HEK293 (cell line): Measurements from ENCODE around the gene OR8D1.

ENCODE experiments used
- CTCF ChIA-PET: fragments of 350-600 bp; formaldehyde crosslinking; extraction: SDS; loops from one replicate; lab custom pipeline; 2021; ENCODE audit warnings: antibody characterized with exemption; lab: Yijun Ruan, JAX
- POLR2A ChIA-PET: fragments of 300-600 bp; formaldehyde crosslinking; extraction: SDS; loops from one replicate; lab custom pipeline; 2020; ENCODE audit warnings: antibody characterized with exemption, inconsistent platforms; lab: Yijun Ruan, JAX
- H3K27ac ChIP-seq: fragments of 200-500 bp; sonication (Bioruptor generic); 2 replicates; pipeline ENCODE4 v1.5.1; 2014; ENCODE audit warnings: low read depth, low read length, control low read depth, inconsistent platforms; ENCODE audit errors: extremely low read depth
- H3K36me3 ChIP-seq, 2 experiments: fragments of 200-500 bp in 1 of 2; sonication (Bioruptor generic) in 1 of 2; 1 replicate in 1 of 2; 2 replicates in 1 of 2; pipeline ENCODE4 v1.5.1; 2014 to 2017; ENCODE audit warnings: inconsistent platforms in 2 of 2, low read length in 2 of 2; ENCODE audit not compliant: control insufficient read depth in 2 of 2, insufficient read depth in 1 of 2
- H3K4me1 ChIP-seq: fragments of 200-500 bp; sonication (Bioruptor generic); 2 replicates; pipeline ENCODE4 v1.5.1; 2014; ENCODE audit warnings: mild to moderate bottlenecking, low read length, inconsistent platforms; ENCODE audit not compliant: control insufficient read depth, insufficient read depth
- H3K4me3 ChIP-seq: 2 replicates; pipeline ENCODE4 v1.5.1; 2011; ENCODE audit warnings: low read depth, mild to moderate bottlenecking, control low read depth, low read length, moderate library complexity
- H3K9me3 ChIP-seq: fragments of 200-500 bp; sonication (Bioruptor generic); 2 replicates; pipeline ENCODE4 v1.5.1; 2014; ENCODE audit warnings: low read depth, low read length, inconsistent platforms; ENCODE audit not compliant: control insufficient read depth, insufficient read depth
- EGR2 ChIP-seq: fragments of 450-650 bp; formaldehyde crosslinking; IDR thresholded peaks from 2 replicates; pipeline ENCODE4 v1.5.1; 2016; ENCODE audit warnings: low read depth, missing biosample characterization, missing genetic modification characterization
- GLI4 ChIP-seq: fragments of 450-650 bp; formaldehyde crosslinking; IDR thresholded peaks from 2 replicates; pipeline ENCODE4 v1.5.1; 2016; ENCODE audit warnings: missing biosample characterization, missing genetic modification characterization
- SCRT2 ChIP-seq: fragments of 450-650 bp; formaldehyde crosslinking; IDR thresholded peaks from 2 replicates; pipeline ENCODE4 v1.5.1; 2016; ENCODE audit warnings: missing biosample characterization, missing genetic modification characterization
- TCF7L2 ChIP-seq: IDR thresholded peaks from 2 replicates; pipeline ENCODE4 v1.6.1; 2011; ENCODE audit warnings: low read depth, mild to moderate bottlenecking, inconsistent platforms, low read length, moderate library complexity, borderline replicate concordance
- TSHZ1 ChIP-seq: fragments of 450-650 bp; formaldehyde crosslinking; IDR thresholded peaks from 2 replicates; pipeline ENCODE4 v1.5.1; 2016; ENCODE audit warnings: missing biosample characterization, missing genetic modification characterization, borderline replicate concordance
- ZBTB21 ChIP-seq: fragments of 450-650 bp; formaldehyde crosslinking; IDR thresholded peaks from 2 replicates; pipeline ENCODE4 v1.5.1; 2017; ENCODE audit warnings: missing biosample characterization, missing genetic modification characterization
- ZNF133 ChIP-seq: fragments of 450-650 bp; formaldehyde crosslinking; IDR thresholded peaks from 2 replicates; pipeline ENCODE4 v1.5.1; 2016; ENCODE audit warnings: missing biosample characterization, missing genetic modification characterization
- ZNF155 ChIP-seq: fragments of 450-650 bp; formaldehyde crosslinking; IDR thresholded peaks from 2 replicates; pipeline ENCODE4 v1.5.1; 2016; ENCODE audit warnings: missing biosample characterization, missing genetic modification characterization
- ZNF221 ChIP-seq: fragments of 450-650 bp; formaldehyde crosslinking; IDR thresholded peaks from 2 replicates; pipeline ENCODE4 v1.5.1; 2017; ENCODE audit warnings: missing biosample characterization, missing genetic modification characterization, borderline replicate concordance
- ZNF248 ChIP-seq: fragments of 450-650 bp; formaldehyde crosslinking; IDR thresholded peaks from 2 replicates; pipeline ENCODE4 v1.5.1; 2017; ENCODE audit warnings: missing biosample characterization, missing genetic modification characterization
- ZNF274 ChIP-seq, 2 experiments: fragments of 200-500 bp in 1 of 2; fragments of 450-650 bp in 1 of 2; sonication (Bioruptor generic) in 1 of 2; formaldehyde crosslinking in 1 of 2; IDR thresholded peaks; 2 replicates each; pipeline versions ENCODE4 v1.5.1 to v1.6.1; 2014 to 2016; ENCODE audit warnings: borderline replicate concordance in 1 of 2, inconsistent platforms in 1 of 2, low read length in 1 of 2, missing biosample characterization in 1 of 2, missing genetic modification characterization in 1 of 2
- ZNF366 ChIP-seq: fragments of 450-650 bp; formaldehyde crosslinking; conservative IDR thresholded peaks from 2 replicates; pipeline ENCODE4 v1.5.1; 2016; ENCODE audit warnings: missing biosample characterization, missing genetic modification characterization
- ZNF391 ChIP-seq: fragments of 450-650 bp; formaldehyde crosslinking; IDR thresholded peaks from 2 replicates; pipeline ENCODE4 v1.5.1; 2016; ENCODE audit warnings: low read depth, missing biosample characterization, missing genetic modification characterization, borderline replicate concordance
- ZNF514 ChIP-seq: fragments of 450-650 bp; formaldehyde crosslinking; IDR thresholded peaks from 2 replicates; pipeline ENCODE4 v1.5.1; 2016; ENCODE audit warnings: missing biosample characterization, missing genetic modification characterization
- ZNF692 ChIP-seq: fragments of 450-650 bp; formaldehyde crosslinking; IDR thresholded peaks from 2 replicates; pipeline ENCODE4 v1.5.1; 2016; ENCODE audit warnings: missing biosample characterization, missing genetic modification characterization
- ZNF707 ChIP-seq: fragments of 450-650 bp; formaldehyde crosslinking; IDR thresholded peaks from 2 replicates; pipeline ENCODE4 v1.5.1; 2016; ENCODE audit warnings: missing biosample characterization, missing genetic modification characterization
- ZNF747 ChIP-seq: fragments of 450-650 bp; formaldehyde crosslinking; IDR thresholded peaks from 2 replicates; pipeline ENCODE4 v1.5.1; 2016; ENCODE audit warnings: missing biosample characterization, missing genetic modification characterization
- ZNF791 ChIP-seq: fragments of 450-650 bp; formaldehyde crosslinking; IDR thresholded peaks from 2 replicates; pipeline ENCODE4 v1.5.1; 2016; ENCODE audit warnings: missing biosample characterization, missing genetic modification characterization
- ZNF830 ChIP-seq: fragments of 450-650 bp; IDR thresholded peaks from 2 replicates; pipeline ENCODE4 v1.5.0; 2018; ENCODE audit warnings: missing biosample characterization, missing genetic modification characterization, low read depth, mild to moderate bottlenecking, moderate library complexity
- ZSCAN18 ChIP-seq: fragments of 450-650 bp; formaldehyde crosslinking; IDR thresholded peaks from 2 replicates; pipeline ENCODE4 v1.5.1; 2016; ENCODE audit warnings: missing biosample characterization, missing genetic modification characterization
- ZSCAN23 ChIP-seq: fragments of 450-650 bp; formaldehyde crosslinking; IDR thresholded peaks from 2 replicates; pipeline ENCODE4 v1.5.1; 2016; ENCODE audit warnings: missing biosample characterization, missing genetic modification characterization

The OR8D1 gene

GRCh38 chr11:124294687-124295086, 19.1 kb downstream of the OR8D1 start:
- CTCF ChIA-PET = no interaction called here
- no peak overlapping the region for H3K27ac ChIP-seq
- TF ChIP-seq ZNF391 (tag by site-specific recombination) (no peak), ZNF830 (tag by site-specific recombination) (no peak), ZNF707 (tag by site-specific recombination) (no peak)
- no peaks in the 10 kb centered on the region for H3K36me3 ChIP-seq
- POLR2A ChIA-PET = no interaction called here
- no peaks in the 10 kb centered on the region for H3K9me3 ChIP-seq
- H3K4me1 ChIP-seq = no peaks in the 10 kb centered on the region
- no peak overlapping the region for H3K4me3 ChIP-seq

- Histone ChIP-seq H3K4me1 (no peaks in the 10 kb centered on the region), H3K9me3 (no peaks in the 10 kb centered on the region), H3K27ac (no peak overlapping the region), H3K36me3 (no peaks in the 10 kb centered on the region), H3K4me3 (no peak overlapping the region)
- ChIA-PET POLR2A (no interaction called here), CTCF (no interaction called here)
- TF ChIP-seq ZNF366 = no peak
- no peak for TF ChIP-seq TSHZ1 (tag by site-specific recombination)
- no peak for TF ChIP-seq ZNF514
- TF ChIP-seq SCRT2 (tag by site-specific recombination) = no peak
- TF ChIP-seq ZSCAN23 = no peak
- no peak for TF ChIP-seq ZNF274 (IDR thresholded peaks at IDR 0.05; ENCODE audit: low read length)
- TF ChIP-seq ZNF274 (tag by site-specific recombination; IDR thresholded peaks at IDR 0.05; ENCODE audit: borderline replicate concordance) = no peak
- TF ChIP-seq ZNF155 (tag by site-specific recombination) = no peak
- no peak for TF ChIP-seq ZNF747 (tag by site-specific recombination)
These were observed 28.0 kb downstream of the OR8D1 start for GRCh38 chr11:124285610-124286344.

GRCh38 chr11:124278261-124278660, 35.5 kb downstream of the OR8D1 start:
- H3K4me3 ChIP-seq = no peak overlapping the region
- no peaks in the 10 kb centered on the region for H3K36me3 ChIP-seq
- ChIA-PET POLR2A (no interaction called here), CTCF (no interaction called here)
- no peaks in the 10 kb centered on the region for H3K4me1 ChIP-seq
- TF ChIP-seq ZBTB21 (tag by site-specific recombination) (no peak), ZNF248 (tag by site-specific recombination) (no peak)
- TF ChIP-seq, all 188 proteins: peak for 0
- no peaks in the 10 kb centered on the region for H3K9me3 ChIP-seq
- H3K27ac ChIP-seq = no peak overlapping the region

GRCh38 chr11:124277804-124278203, 35.9 kb downstream of the OR8D1 start:
- H3K4me1 ChIP-seq = no peaks in the 10 kb centered on the region
- no peak overlapping the region for H3K4me3 ChIP-seq
- no peaks in the 10 kb centered on the region for H3K9me3 ChIP-seq
- no peak overlapping the region for H3K27ac ChIP-seq
- POLR2A ChIA-PET = no interaction called here
- CTCF ChIA-PET = interaction anchor here (0.6 to 1.2 kb wide), 2 partner anchors 208 to 677 kb away, joined by 3 read pairs; no protein-coding TSS in a partner anchor
- no peaks in the 10 kb centered on the region for H3K36me3 ChIP-seq
- no peak for TF ChIP-seq ZNF221 (tag by site-specific recombination)
- no peak for TF ChIP-seq TCF7L2
- no peak for TF ChIP-seq ZNF692
- no peak for TF ChIP-seq GLI4
- TF ChIP-seq ZNF133 (tag by site-specific recombination) = no peak
- no peak for TF ChIP-seq ZSCAN18 (tag by site-specific recombination)
- no peak for TF ChIP-seq ZNF791 (tag by site-specific recombination)
- TF ChIP-seq EGR2 = no peak
